Hepatocyte (in vitro differentiated cells): ENCODE results near the gene PHACTR1.

Experiments
- EZH2 ChIP-seq: fragments of 200-600 bp; sonication (generic); IDR thresholded peaks from 2 replicates; pipeline ENCODE4 v1.6.1; 2016; ENCODE audit warnings: antibody characterized with exemption, mild to moderate bottlenecking, borderline replicate concordance
- TF ChIP-seq, protein P1 (sequence below): fragments of 200-600 bp; sonication (generic); IDR thresholded peaks from 2 replicates; pipeline ENCODE4 v1.5.1; 2016; ENCODE audit warnings: antibody characterized with exemption, mild to moderate bottlenecking; ENCODE audit not compliant: poor library complexity

DNA sequence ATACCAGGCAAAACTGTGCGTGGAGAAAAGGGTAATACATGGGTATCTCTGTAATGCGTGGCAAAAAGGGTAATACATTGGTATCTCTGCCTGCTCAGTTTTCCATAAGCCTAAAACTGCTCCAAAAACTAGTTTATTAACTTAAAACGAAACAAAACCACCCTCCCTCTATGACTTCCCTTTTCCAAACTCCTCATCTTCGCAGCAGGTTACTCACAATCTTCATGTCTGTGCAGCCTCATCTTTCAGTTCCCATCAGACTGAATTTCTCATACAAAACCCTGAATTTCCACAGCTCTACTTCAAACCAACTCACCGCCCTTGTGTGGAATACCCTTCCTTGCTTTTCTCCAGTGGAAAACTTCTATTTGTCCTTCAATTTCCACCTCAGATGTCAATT lies 199.4 kb downstream of the PHACTR1 start:
- TF ChIP-seq, protein P1, sequence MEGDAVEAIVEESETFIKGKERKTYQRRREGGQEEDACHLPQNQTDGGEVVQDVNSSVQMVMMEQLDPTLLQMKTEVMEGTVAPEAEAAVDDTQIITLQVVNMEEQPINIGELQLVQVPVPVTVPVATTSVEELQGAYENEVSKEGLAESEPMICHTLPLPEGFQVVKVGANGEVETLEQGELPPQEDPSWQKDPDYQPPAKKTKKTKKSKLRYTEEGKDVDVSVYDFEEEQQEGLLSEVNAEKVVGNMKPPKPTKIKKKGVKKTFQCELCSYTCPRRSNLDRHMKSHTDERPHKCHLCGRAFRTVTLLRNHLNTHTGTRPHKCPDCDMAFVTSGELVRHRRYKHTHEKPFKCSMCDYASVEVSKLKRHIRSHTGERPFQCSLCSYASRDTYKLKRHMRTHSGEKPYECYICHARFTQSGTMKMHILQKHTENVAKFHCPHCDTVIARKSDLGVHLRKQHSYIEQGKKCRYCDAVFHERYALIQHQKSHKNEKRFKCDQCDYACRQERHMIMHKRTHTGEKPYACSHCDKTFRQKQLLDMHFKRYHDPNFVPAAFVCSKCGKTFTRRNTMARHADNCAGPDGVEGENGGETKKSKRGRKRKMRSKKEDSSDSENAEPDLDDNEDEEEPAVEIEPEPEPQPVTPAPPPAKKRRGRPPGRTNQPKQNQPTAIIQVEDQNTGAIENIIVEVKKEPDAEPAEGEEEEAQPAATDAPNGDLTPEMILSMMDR: no peak
- TF ChIP-seq EZH2: no peak
